ENCODE measurements around the gene PTPRN2. TPM values are rescaled to one million over a fixed set of nuclear protein-coding genes. Genes with fewer than 3 reads are reported as not detected.

PTPRN2 gene
- total and polyA plus RNA-seq, 2 donors (not counting 3 experiments of a cell fraction or from before 2014, with no cell fraction given), result 0.62 to 0.88 TPM

- H2AFZ ChIP-seq (ENCODE audit: low read depth, low read length), result no peak overlapping the region
- no peaks in the 10 kb centered on the region for H4K20me1 ChIP-seq (replicated peaks; ENCODE audit: control insufficient read depth, extremely low read depth, insufficient read depth, low read length)
- no peak overlapping the region for H3K27ac ChIP-seq (ENCODE audit: insufficient read depth, low read depth, low read length)
- intact Hi-C loops (cut with micrococcal nuclease) (no loop called here), dilution Hi-C loops (cut with MboI; ENCODE audit: extremely low pct_ligation_motif_present, low sequenced_read_pairs) (no loop called here)
- BruUV-seq (replicated peaks), result no TSS peak
- H3K4me2 ChIP-seq (ENCODE audit: insufficient read depth, low read length), result no peak overlapping the region
- H3K79me2 ChIP-seq (ENCODE audit: control insufficient read depth, insufficient read depth, low read length), result no peaks in the 10 kb centered on the region
- ChIA-PET POLR2A (no interaction called here), CTCF (no interaction called here)
- no peaks in the 10 kb centered on the region for H3K9me1 ChIP-seq (replicated peaks; ENCODE audit: control insufficient read depth, extremely low read depth, insufficient read depth, low read length)
- TF ChIP-seq GATA2 (IDR thresholded peaks at IDR 0.05; ENCODE audit: insufficient read depth, insufficient read length, low read depth, low read length) (no peak), JUN (IDR thresholded peaks at IDR 0.05; ENCODE audit: borderline replicate concordance, insufficient read depth, insufficient read length, low read depth) (no peak), POLR2A (IDR thresholded peaks at IDR 0.05; ENCODE audit: low read depth, low read length) (no peak), POLR2AphosphoS5 (IDR thresholded peaks at IDR 0.05; ENCODE audit: insufficient read depth, low read depth, low read length) (no peak), MAX (IDR thresholded peaks at IDR 0.05; ENCODE audit: insufficient read depth, insufficient read length) (no peak), MYC (IDR thresholded peaks at IDR 0.05; ENCODE audit: low read depth, low read length) (no peak), EZH2 (IDR thresholded peaks at IDR 0.05; ENCODE audit: borderline replicate concordance, low read depth, low read length, severe bottlenecking) (no peak), CTCF (IDR thresholded peaks at IDR 0.05; ENCODE audit: extremely low read depth in 1 of 2, insufficient read depth in 1 of 2, low read depth in 1 of 2, low read length in 2 of 2) (no peak), FOS (IDR thresholded peaks at IDR 0.05; ENCODE audit: borderline replicate concordance, insufficient read depth, low read length) (no peak)
- H3K9ac ChIP-seq (replicated peaks; ENCODE audit: extremely low read depth, insufficient read depth, low read length), result no peak overlapping the region
- DNase-seq (ENCODE audit: low read depth, low spot score) (no peak), FAIRE-seq (no peak)
- H3K36me3 ChIP-seq (ENCODE audit: control insufficient read depth in 2 of 2, extremely low read depth in 1 of 2, insufficient read depth in 2 of 2, low read length in 2 of 2), result no peaks in the 10 kb centered on the region
- no peak overlapping the region for H3K4me3 ChIP-seq (replicated peaks in 1 of 3; ENCODE audit: insufficient read depth in 1 of 3, low read depth in 1 of 3, low read length in 3 of 3)
- no peaks in the 10 kb centered on the region for H3K4me1 ChIP-seq (ENCODE audit: control insufficient read depth, extremely low read depth, insufficient read depth, low read length)
- H3K9me3 ChIP-seq (replicated peaks; ENCODE audit: control insufficient read depth, insufficient read depth, low read length), result no peaks in the 10 kb centered on the region
- H3K27me3 ChIP-seq (ENCODE audit: control insufficient read depth in 2 of 2, insufficient read depth in 2 of 2, low read length in 2 of 2), result no peaks in the 10 kb centered on the region
Observed at GRCh38 chr7:157727964-157728615, 859.5 kb downstream of the PTPRN2 start.

Measured in endothelial cell of umbilical vein (primary cell).